GM21423 (cell line): ENCODE results near the gene SLC13A4.
"Not testable (repeated sequence)": the region's sequence is repeated elsewhere in the genome, so short reads cannot be mapped to it uniquely, and the experiment has no call there.

Experiments used
- ATAC-seq: cut with Tn5 transposase; IDR thresholded peaks from one replicate; pipeline ENCODE4 v1.9.1; 2021; ENCODE audit warnings: mild to moderate bottlenecking, moderate library complexity; ENCODE audit not compliant: unreplicated experiment

Gene SLC13A4, protein sequence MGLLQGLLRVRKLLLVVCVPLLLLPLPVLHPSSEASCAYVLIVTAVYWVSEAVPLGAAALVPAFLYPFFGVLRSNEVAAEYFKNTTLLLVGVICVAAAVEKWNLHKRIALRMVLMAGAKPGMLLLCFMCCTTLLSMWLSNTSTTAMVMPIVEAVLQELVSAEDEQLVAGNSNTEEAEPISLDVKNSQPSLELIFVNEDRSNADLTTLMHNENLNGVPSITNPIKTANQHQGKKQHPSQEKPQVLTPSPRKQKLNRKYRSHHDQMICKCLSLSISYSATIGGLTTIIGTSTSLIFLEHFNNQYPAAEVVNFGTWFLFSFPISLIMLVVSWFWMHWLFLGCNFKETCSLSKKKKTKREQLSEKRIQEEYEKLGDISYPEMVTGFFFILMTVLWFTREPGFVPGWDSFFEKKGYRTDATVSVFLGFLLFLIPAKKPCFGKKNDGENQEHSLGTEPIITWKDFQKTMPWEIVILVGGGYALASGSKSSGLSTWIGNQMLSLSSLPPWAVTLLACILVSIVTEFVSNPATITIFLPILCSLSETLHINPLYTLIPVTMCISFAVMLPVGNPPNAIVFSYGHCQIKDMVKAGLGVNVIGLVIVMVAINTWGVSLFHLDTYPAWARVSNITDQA

GRCh38 chr7:135728136-135728669 lies at the start of gene SLC13A4:
Gene SLC13A4, minus strand, starts transcription at chr7:135728186. Its CDS starts 690 bp downstream, at chr7:135727496.
- no peak for ATAC-seq

DNA sequence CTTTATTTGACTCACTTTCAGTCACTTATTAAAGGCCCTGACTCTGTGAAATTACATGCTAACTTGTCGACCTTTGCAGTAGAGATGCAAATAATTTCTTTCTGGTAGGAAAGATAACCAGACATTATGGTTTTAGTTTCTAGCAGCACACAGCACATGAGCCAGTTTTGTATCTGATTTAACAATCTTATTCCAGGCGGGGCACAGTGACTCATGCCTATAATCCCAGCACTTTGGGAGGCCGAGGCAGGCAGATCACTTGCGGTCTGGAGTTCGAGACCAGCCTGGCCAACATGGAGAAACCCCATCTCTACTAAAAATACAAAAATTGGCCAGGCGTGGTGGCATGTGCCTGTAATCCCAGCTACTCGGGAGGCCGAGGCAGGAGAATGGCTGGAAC lies 47.9 kb upstream of the SLC13A4 start:
- ATAC-seq = not testable (repeated sequence)

DNA sequence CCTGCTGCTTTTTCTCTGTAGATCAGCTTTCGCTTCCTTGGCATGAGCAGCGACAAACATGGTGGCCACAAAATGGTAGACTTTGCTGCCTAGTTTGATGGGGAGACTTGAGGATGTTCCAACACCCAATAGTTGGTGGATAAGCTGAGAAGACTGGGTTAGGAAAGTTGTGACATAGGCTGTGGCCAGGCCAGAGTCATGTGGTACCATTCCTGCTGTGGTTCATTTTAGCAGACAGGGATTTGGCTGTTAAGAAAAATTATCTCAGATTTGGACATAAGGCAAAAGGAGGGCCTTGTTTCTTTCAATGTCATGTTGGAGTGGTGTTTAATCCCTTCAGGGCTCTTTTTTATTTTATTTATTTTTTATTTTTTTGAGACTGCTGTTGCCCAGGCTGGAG lies 47.2 kb upstream of the SLC13A4 start:
- ATAC-seq = no peak

GRCh38 chr7:135774284-135774683 lies 46.3 kb upstream of the SLC13A4 start:
- ATAC-seq = no peak

GRCh38 chr7:135773464-135773863 lies 45.5 kb upstream of the SLC13A4 start:
- ATAC-seq = no peak

GRCh38 chr7:135772639-135773222 lies 44.7 kb upstream of the SLC13A4 start:
- no peak for ATAC-seq

GRCh38 chr7:135771961-135772638 lies 44.1 kb upstream of the SLC13A4 start:
- ATAC-seq = no peak

GRCh38 chr7:135771051-135771450 lies 43.1 kb upstream of the SLC13A4 start:
- ATAC-seq = no peak

DNA sequence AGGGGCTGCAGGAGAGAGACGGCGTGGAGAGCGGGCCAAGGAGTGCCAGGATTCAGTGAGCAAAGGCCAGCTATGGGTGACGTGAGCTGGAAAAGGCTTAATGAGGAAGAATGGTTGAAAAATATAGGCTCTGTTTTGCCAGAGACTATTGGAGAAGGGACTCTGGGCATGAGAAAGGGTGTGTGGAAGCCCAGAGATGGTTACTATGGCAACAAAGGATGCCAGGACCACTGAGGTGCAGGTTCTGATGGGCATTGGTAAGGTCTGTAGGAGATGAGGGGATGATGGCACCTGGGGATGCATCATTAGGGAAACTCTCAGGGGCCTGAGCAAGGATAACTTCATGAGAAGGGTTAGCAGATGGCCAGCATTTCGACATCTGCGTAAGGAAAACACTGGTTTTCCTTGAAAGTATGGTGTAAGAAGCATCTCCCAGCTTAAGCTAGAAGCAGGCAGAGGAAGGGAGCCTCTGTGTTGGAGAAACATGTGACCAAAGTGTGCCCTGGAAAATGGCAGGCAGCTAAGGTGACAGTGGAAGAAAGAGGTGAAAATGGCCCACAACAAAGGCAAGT lies 42.2 kb upstream of the SLC13A4 start:
- ATAC-seq = no peak

GRCh38 chr7:135769005-135769802 lies 41.2 kb upstream of the SLC13A4 start:
- ATAC-seq = no peak

DNA sequence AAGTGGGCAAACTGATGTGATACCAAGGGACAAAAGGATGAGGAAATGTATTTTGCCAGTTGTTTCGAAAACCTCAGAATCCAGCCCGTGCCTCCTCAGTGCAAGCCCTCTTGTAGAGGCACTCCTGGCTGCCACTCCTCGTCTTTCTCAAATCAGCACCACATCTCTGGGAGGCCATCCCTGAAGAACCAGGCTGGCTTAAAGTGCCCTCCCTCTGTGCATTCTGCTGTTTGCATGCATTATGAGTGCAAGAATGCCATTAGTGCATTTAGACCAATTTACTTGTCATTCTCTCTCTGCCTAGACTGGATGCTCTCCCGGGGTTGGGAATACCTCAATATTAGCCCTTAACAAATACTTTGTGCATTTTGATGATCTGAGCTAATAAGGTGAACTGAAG lies 40.5 kb upstream of the SLC13A4 start:
- no peak for ATAC-seq

DNA sequence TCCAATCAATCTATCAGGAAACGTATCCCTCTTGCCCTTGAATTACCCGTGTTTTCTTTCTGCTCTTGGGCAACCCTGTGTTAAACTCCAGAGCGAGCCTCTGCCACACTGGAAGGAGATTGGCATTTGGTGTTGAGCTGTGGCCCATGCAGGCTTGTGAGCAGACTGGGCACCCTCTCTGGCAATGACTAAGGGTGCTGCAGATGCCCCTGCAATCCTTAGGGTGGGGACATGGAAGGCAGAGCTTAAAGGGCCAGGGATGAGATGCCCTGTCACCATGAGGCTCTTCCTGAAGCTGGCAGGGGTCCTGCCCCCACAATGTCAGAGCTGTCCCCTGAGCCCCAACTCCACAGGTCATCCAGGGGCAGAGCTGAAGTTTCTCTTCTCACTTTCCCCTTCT lies 40.1 kb upstream of the SLC13A4 start:
- no peak for ATAC-seq

DNA sequence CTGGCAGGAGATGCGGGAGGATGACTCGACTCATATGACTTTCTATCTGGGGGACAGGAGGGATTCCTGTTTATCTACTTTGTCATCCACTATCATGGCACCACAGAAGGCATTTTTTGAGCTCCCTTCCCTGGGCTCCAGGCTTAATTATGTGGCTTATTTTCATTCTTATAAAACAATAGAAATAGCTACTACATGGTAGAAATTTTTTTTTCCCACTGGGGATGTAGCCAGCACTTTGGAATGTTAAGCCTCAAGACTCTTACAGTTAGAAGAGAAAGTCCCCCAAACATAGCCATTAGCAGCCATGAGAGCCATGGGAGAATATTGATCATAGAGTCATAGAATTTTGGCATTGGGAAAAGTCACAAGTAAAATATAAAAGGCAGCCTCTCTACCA lies 35.3 kb upstream of the SLC13A4 start:
- no peak for ATAC-seq

DNA sequence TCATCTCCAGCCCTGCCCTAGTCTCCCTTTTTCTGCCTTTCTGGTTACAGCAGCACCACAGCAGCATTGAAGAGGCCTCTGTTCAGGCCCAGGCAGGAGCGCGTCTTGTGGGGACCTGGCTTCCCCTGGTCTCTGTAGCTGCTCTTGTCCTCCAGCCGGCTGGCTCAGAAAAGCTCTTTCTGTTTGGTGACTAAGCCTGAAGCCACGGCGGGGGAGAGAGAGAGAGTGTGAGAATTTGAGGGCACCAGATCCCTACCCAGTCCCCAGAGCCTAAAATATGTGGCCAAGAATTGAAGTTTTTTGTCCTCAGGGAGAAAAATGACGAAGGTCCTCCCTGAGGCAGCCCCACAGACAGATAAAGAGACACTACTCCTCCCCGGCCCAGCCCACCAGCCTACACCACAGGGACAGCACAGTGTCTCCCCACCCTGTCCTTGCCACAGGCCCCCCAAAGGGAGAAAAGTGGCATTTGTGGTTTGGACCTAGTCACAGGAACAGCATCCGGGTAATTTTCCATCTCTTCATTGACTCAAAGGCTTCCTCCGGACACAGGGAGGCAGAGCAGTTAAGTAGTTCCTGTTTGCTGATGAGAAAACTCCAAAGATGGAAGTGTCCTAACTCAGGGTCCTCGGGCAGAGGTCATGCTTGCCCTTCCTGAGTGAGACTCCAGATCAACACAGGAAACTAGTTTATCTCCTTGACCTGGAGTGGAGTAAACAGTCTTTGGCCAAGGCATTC lies 33.9 kb upstream of the SLC13A4 start:
- no peak for ATAC-seq

GRCh38 chr7:135759532-135759931 lies 31.5 kb upstream of the SLC13A4 start:
- no peak for ATAC-seq

GRCh38 chr7:135758531-135758932 lies 30.5 kb upstream of the SLC13A4 start:
- ATAC-seq = no peak

GRCh38 chr7:135757719-135758411 lies 29.9 kb upstream of the SLC13A4 start:
- ATAC-seq = no peak

- ATAC-seq = no peak
Measured at GRCh38 chr7:135756191-135756590, 28.2 kb upstream of the SLC13A4 start.

DNA sequence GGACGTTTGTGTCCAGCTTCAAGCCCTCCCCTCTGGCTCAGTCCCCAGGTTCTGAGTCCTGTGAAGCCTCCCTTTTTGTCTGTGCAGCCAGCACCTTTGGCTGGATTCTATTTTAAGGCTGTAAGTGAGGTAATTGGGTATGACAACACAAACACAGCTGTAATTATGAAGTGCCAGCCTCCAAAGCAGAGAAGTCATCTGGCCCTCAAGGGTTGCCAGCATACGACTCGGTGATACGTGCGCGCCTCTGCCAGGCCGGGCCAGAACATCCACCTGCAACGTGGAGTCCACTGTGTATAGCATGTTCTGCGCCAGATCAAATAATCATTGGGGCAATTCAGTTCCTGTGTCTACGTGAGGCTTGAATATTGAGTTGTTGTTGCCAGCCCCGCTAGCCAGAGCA lies 27.4 kb upstream of the SLC13A4 start:
- ATAC-seq = no peak
